HL-60 (cell line): ENCODE measurements around the gene MDH1.

Experiments used
- CTCF ChIP-seq: IDR thresholded peaks from one replicate; pipeline ENCODE4 v1.5.1; 2011; ENCODE audit warnings: low read length, control low read depth, inconsistent platforms; ENCODE audit not compliant: insufficient read depth
- GABPA ChIP-seq: IDR thresholded peaks from 2 replicates; pipeline ENCODE4 v1.6.1; 2012; ENCODE audit warnings: low read depth
- POLR2AphosphoS5 ChIP-seq: IDR thresholded peaks from 2 replicates; pipeline ENCODE4 v1.6.1; 2012; ENCODE audit warnings: low read depth
- REST ChIP-seq: IDR thresholded peaks from 2 replicates; pipeline ENCODE4 v1.6.1; 2012; ENCODE audit warnings: low read depth; ENCODE audit not compliant: insufficient replicate concordance
- SPI1 ChIP-seq: IDR thresholded peaks from 2 replicates; pipeline ENCODE4 v1.6.1; 2012; ENCODE audit warnings: low read depth, mild to moderate bottlenecking, borderline replicate concordance

- TF ChIP-seq CTCF = no peak
- TF ChIP-seq REST = no peak
- no peak for TF ChIP-seq POLR2AphosphoS5
- no peak for TF ChIP-seq SPI1
- no peak for TF ChIP-seq GABPA
Observed at GRCh38 chr2:63617366-63617765, 28.6 kb downstream of the MDH1 start.
